Caco-2 (cell line): ENCODE results near the gene UBAP1L. TPM values are rescaled to one million over a fixed set of nuclear protein-coding genes. Genes with fewer than 3 reads are reported as not detected.

Experiments
- BruUV-seq: library from RNA; stranded (reverse); fragments of 400-500 nt; replicated peaks from 2 replicates; lab custom pipeline; 2021; lab: Mats Ljungman, UMichigan
- CTCF ChIA-PET: fragments of 300-600 bp; sonication (Branson Sonifier 250); formaldehyde crosslinking; loops from one replicate; lab custom pipeline; 2022; ENCODE audit warnings: antibody characterized with exemption; lab: Charles Lee
- POLR2A ChIA-PET: fragments of 300-600 bp; sonication (Branson Sonifier 250); formaldehyde crosslinking; loops from one replicate; lab custom pipeline; 2022; ENCODE audit warnings: antibody characterized with exemption; lab: Charles Lee
- DNase-seq, 2 experiments: peaks; one replicate each; pipeline versions ENCODE4 v3.0.0 to v3.0.0-alpha.2; 2020 to 2022
- H3K27me3 ChIP-seq: replicated peaks from 2 replicates; pipeline ENCODE4 v1.6.0; 2011; ENCODE audit warnings: low read length; ENCODE audit not compliant: control insufficient read depth, insufficient read depth
- H3K36me3 ChIP-seq: 2 replicates; pipeline ENCODE4 v1.5.1; 2011; ENCODE audit warnings: low read length; ENCODE audit not compliant: control insufficient read depth, insufficient read depth
- H3K4me1 ChIP-seq: fragments of 250-450 bp; sonication (Bioruptor Pico); 2 replicates; pipeline ENCODE4 v1.5.1; 2020; ENCODE audit warnings: mild to moderate bottlenecking
- H3K4me3 ChIP-seq: 2 replicates; pipeline ENCODE4 v1.5.1; 2011; ENCODE audit warnings: low read depth, mild to moderate bottlenecking, control low read depth, low read length
- H3K9me3 ChIP-seq: fragments of 250-450 bp; sonication (Bioruptor Pico); 2 replicates; pipeline ENCODE4 v1.5.1; 2020; ENCODE audit warnings: mild to moderate bottlenecking, moderate library complexity
- H3K27ac Mint-ChIP-seq: one replicate; pipeline ENCODE4 v1.8.0; 2022; ENCODE audit warnings: mixed read lengths; ENCODE audit not compliant: unreplicated experiment
- H3K27me3 Mint-ChIP-seq: one replicate; pipeline ENCODE4 v1.8.0; 2022; ENCODE audit warnings: mixed read lengths; ENCODE audit not compliant: insufficient read depth, unreplicated experiment
- H3K36me3 Mint-ChIP-seq: one replicate; pipeline ENCODE4 v1.8.0; 2022; ENCODE audit warnings: mild to moderate bottlenecking, mixed read lengths; ENCODE audit not compliant: insufficient read depth, unreplicated experiment
- H3K4me1 Mint-ChIP-seq: one replicate; pipeline ENCODE4 v1.8.0; 2022; ENCODE audit warnings: low read depth, mixed read lengths; ENCODE audit not compliant: unreplicated experiment
- H3K4me3 Mint-ChIP-seq: one replicate; pipeline ENCODE4 v1.8.0; 2022; ENCODE audit warnings: mild to moderate bottlenecking, moderate library complexity, mixed read lengths; ENCODE audit not compliant: unreplicated experiment
- H3K9me3 Mint-ChIP-seq: one replicate; pipeline ENCODE4 v1.8.0; 2022; ENCODE audit warnings: mixed read lengths; ENCODE audit not compliant: unreplicated experiment
- CTCF ChIP-seq, 2 experiments: fragments of 200-600 bp in 1 of 2; IDR thresholded peaks; 1 replicate in 1 of 2; 2 replicates in 1 of 2; pipeline versions ENCODE4 v1.5.1 to v1.8.0; 2011 to 2022; ENCODE audit warnings: antibody characterized with exemption in 1 of 2, control low read depth in 1 of 2, inconsistent platforms in 1 of 2, low read depth in 1 of 2, low read length in 1 of 2, mild to moderate bottlenecking in 1 of 2, moderate library complexity in 1 of 2; ENCODE audit not compliant: insufficient read depth in 1 of 2, severe bottlenecking in 1 of 2, unreplicated experiment in 1 of 2
- intact Hi-C: fragments of 100-400 bp; cut with micrococcal nuclease; formaldehyde crosslinking; loops from one replicate; pipeline ENCODE4 v1.10.0; 2022; ENCODE audit not compliant: unreplicated experiment
- total RNA-seq: library from RNA; stranded (reverse); gene quantifications from 2 replicates; pipeline ENCODE4 v1.2.3, GENCODE V29; 2022

UBAP1L gene
- total RNA-seq, 1 experiment from 2014 or later, result 2.2 TPM

GRCh38 chr15:65106011-65106590 lies 8.9 kb downstream of the UBAP1L start:
- H3K9me3 ChIP-seq, result no peaks in the 10 kb centered on the region
- TF ChIP-seq CTCF (IDR thresholded peaks at IDR 0.05; ENCODE audit: insufficient read depth in 1 of 2, low read depth in 1 of 2, low read length in 1 of 2, severe bottlenecking in 1 of 2, unreplicated experiment in 1 of 2), result no peak
- H3K4me1 Mint-ChIP-seq, result peaks cover 5% of the 10 kb centered on the region
- no peaks in the 10 kb centered on the region for H3K27me3 ChIP-seq
- no peaks in the 10 kb centered on the region for H3K27me3 Mint-ChIP-seq
- peaks cover 34% of the 10 kb centered on the region for H3K36me3 Mint-ChIP-seq
- no peaks in the 10 kb centered on the region for H3K4me1 ChIP-seq
- no peak overlapping the region for H3K4me3 ChIP-seq
- ChIA-PET POLR2A (no interaction called here), CTCF (interaction anchor here (0.6 to 1.0 kb wide), 2 partner anchors 20 to 1448 kb away, joined by 3 read pairs; no protein-coding TSS in a partner anchor)
- no peak for DNase-seq
- H3K9me3 Mint-ChIP-seq, result no peaks in the 10 kb centered on the region
- no peak overlapping the region for H3K27ac Mint-ChIP-seq
- intact Hi-C loops, result no loop called here
- no peak overlapping the region for H3K4me3 Mint-ChIP-seq
- no peaks in the 10 kb centered on the region for H3K36me3 ChIP-seq
- no TSS peak for BruUV-seq

GRCh38 chr15:65105038-65105437 lies 10.0 kb downstream of the UBAP1L start:
- Histone ChIP-seq H3K36me3 (no peaks in the 10 kb centered on the region; the same call in 1 of the 2 replicates), H3K9me3 (no peaks in the 10 kb centered on the region), H3K4me1 (no peaks in the 10 kb centered on the region), H3K4me3 (no peak overlapping the region), H3K27me3 (no peaks in the 10 kb centered on the region)
- no TSS peak for BruUV-seq
- Mint-ChIP-seq H3K36me3 (peaks cover 28% of the 10 kb centered on the region), H3K27me3 (no peaks in the 10 kb centered on the region), H3K4me1 (peaks cover 6% of the 10 kb centered on the region), H3K27ac (no peak overlapping the region), H3K4me3 (no peak overlapping the region), H3K9me3 (no peaks in the 10 kb centered on the region)
- intact Hi-C loops, result no loop called here
- no peak for DNase-seq
- TF ChIP-seq CTCF (IDR thresholded peaks at IDR 0.05; ENCODE audit: insufficient read depth in 1 of 2, low read depth in 1 of 2, low read length in 1 of 2, severe bottlenecking in 1 of 2, unreplicated experiment in 1 of 2), result no peak
- ChIA-PET CTCF (interaction anchor here (0.6 kb wide), 1 partner anchor 14 kb away, joined by 3 read pairs; no protein-coding TSS in a partner anchor), POLR2A (no interaction called here)

- BruUV-seq, result no TSS peak
Measured at GRCh38 chr15:65102912-65103311, 12.1 kb downstream of the UBAP1L start.

More at GRCh38 chr15:65102912-65103311, 12.1 kb downstream of the UBAP1L start:
- Mint-ChIP-seq H3K4me3 (no peak overlapping the region), H3K27ac (no peak overlapping the region), H3K27me3 (no peaks in the 10 kb centered on the region), H3K9me3 (no peaks in the 10 kb centered on the region), H3K4me1 (peaks cover 6% of the 10 kb centered on the region), H3K36me3 (peaks cover 28% of the 10 kb centered on the region)
- POLR2A ChIA-PET, result no interaction called here
- DNase-seq, result no peak
- CTCF ChIA-PET, result interaction anchor here (1.2 to 3.1 kb wide), 3 partner anchors 15 to 68 kb away, joined by 4 to 65 read pairs (median 37); no protein-coding TSS in a partner anchor
- no peaks in the 10 kb centered on the region for H3K4me1 ChIP-seq
- H3K36me3 ChIP-seq, result no peaks in the 10 kb centered on the region; the same call in 1 of the 2 replicates
- H3K4me3 ChIP-seq, result no peak overlapping the region
- TF ChIP-seq CTCF (IDR thresholded peaks at IDR 0.05; ENCODE audit: insufficient read depth in 1 of 2, low read depth in 1 of 2, low read length in 1 of 2, severe bottlenecking in 1 of 2, unreplicated experiment in 1 of 2), result no peak
- H3K27me3 ChIP-seq, result no peaks in the 10 kb centered on the region
- H3K9me3 ChIP-seq, result no peaks in the 10 kb centered on the region
- intact Hi-C loops, result no loop called here
